Skeletal muscle tissue (tissue), 4 donors: ENCODE data around the gene MROH8. TPM values are rescaled to one million over a fixed set of nuclear protein-coding genes. Genes with fewer than 3 reads are reported as not detected.
A peak's percentile ranks its signal among the peaks of the same experiment; 100 is the strongest.

Experiments
- H3K27ac ChIP-seq: one replicate; pipeline ENCODE4 v1.7.0; 2013; ENCODE audit warnings: mild to moderate bottlenecking, low read depth, low read length, inconsistent platforms
- H3K27me3 ChIP-seq, 3 donors: one replicate each; pipeline ENCODE4 v1.7.0; 2013; ENCODE audit warnings: low read length in 3 of 3; ENCODE audit not compliant: control insufficient read depth in 3 of 3, insufficient read depth in 3 of 3
- H3K36me3 ChIP-seq, 3 donors: one replicate each; pipeline ENCODE4 v1.7.0; 2013; ENCODE audit warnings: low read length in 3 of 3; ENCODE audit not compliant: control insufficient read depth in 3 of 3, insufficient read depth in 3 of 3
- H3K4me1 ChIP-seq, 3 donors: one replicate each; pipeline ENCODE4 v1.7.0; 2013; ENCODE audit warnings: low read length in 3 of 3, mild to moderate bottlenecking in 3 of 3; ENCODE audit not compliant: control insufficient read depth in 3 of 3, insufficient read depth in 3 of 3
- H3K4me3 ChIP-seq, 3 donors: one replicate each; pipeline ENCODE4 v1.7.0; 2013; ENCODE audit warnings: low read length in 3 of 3
- H3K9ac ChIP-seq, 3 donors: one replicate each; pipeline ENCODE4 v1.7.0; 2013; ENCODE audit warnings: low read length in 3 of 3, mild to moderate bottlenecking in 3 of 3, moderate library complexity in 2 of 3, low read depth in 1 of 3
- H3K9me3 ChIP-seq, 3 donors: one replicate each; pipeline ENCODE4 v1.7.0; 2013; ENCODE audit warnings: low read length in 3 of 3; ENCODE audit not compliant: control insufficient read depth in 3 of 3
- total RNA-seq: library from RNA; depleted of rRNA; stranded (reverse); fragments of >200 nt; gene quantifications from one replicate; pipeline ENCODE4 v1.2.3, GENCODE V29; 2014
- donor health status: Osteomylitis.

MROH8 gene
- 1.0 TPM for total RNA-seq

DNA sequence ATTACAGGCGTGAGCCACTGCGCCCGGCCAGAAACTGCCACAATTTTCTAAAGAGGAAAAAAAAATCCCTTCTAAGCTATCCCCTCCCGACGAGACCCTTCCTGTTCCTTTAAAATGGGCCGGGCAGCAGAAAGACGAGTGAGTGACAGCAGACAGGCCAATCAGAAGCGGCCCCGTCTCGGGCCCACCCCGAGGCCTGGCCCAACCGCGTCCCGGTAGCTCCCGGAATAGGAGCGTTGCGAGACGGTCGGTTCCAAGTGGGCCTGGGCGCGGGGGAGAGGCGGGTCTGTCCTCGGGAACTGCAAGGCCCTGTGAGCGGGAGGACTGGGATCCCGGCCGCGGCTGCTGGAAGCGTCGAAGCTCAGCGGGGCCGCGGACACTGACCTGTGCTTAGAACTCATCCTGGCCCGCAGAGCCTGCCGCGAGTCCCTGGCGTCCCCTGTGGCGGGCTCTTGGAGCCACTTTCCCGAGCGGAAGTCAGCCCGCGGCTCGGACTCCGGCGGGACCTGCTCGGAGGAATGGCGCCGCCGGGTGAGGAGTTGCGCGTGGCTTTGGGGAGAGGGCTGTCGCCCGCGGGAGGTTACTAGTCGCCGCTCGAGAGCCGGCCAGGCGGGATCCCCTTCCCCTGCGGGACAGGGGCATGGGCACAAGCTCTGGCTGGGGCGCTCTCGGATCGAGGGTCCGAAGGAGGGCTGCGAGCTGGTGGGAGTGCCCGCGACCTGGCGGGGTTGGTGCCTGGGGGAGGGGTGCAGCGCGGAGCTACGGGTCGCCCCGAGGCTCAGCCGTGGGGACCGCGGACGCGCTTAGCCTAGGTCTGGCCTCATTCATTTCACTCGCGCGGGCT is at the start of gene MROH8, which contains the start of gene RPN2:
Gene MROH8, minus strand, starts transcription at position 710 of the 844 bp plus-strand sequence.
Gene RPN2, plus strand, starts transcription at position 492 of the 844 bp plus-strand sequence. Its CDS starts 27 bp downstream, at position 519.
- Histone ChIP-seq H3K9ac (peak within 1 kb of the TSS; percentile 89 to 97 (median 97)), H3K4me3 (peak within 1 kb of the TSS; percentile 85 to 89 (median 89)), H3K4me1 (peaks cover 19 to 30% (median 25%) of the 10 kb centered on the region in 3 donors), H3K36me3 (peaks cover 2 to 5% (median 3%) of the 10 kb centered on the region in 3 donors), H3K27ac (peak within 1 kb of the TSS; percentile 94), H3K9me3 (no peaks in the 10 kb centered on the region), H3K27me3 (no peaks in the 10 kb centered on the region)

DNA sequence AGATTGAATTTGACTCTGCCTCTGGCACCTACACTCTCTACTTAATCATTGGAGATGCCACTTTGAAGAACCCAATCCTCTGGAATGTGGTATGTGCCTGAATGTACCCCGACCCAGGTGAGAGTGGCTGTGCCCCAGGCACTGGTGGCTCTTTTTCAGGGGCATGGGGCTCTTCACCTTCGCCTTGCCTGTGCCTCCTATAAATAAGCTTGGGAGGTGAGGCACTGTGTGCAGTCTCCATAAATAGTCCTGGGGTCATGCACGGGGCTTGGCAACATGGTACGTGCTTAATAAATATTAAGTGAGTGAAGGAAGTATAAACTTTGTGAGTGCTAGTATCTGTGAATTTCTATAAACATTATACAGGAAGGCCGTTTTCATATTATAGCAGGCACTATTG is 49.3 kb upstream of the MROH8 start:
- Histone ChIP-seq H3K27me3 (no peaks in the 10 kb centered on the region), H3K4me3 (peak overlapping the region in 2 of 3 donors; percentile 0 to 8), H3K4me1 (peaks cover 43 to 72% (median 65%) of the 10 kb centered on the region in 3 donors), H3K9me3 (no peaks in the 10 kb centered on the region), H3K27ac (peak overlapping the region; percentile 93), H3K36me3 (peaks cover 36 to 59% (median 55%) of the 10 kb centered on the region in 3 donors), H3K9ac (peak overlapping the region; percentile 54 to 66 (median 61))

DNA sequence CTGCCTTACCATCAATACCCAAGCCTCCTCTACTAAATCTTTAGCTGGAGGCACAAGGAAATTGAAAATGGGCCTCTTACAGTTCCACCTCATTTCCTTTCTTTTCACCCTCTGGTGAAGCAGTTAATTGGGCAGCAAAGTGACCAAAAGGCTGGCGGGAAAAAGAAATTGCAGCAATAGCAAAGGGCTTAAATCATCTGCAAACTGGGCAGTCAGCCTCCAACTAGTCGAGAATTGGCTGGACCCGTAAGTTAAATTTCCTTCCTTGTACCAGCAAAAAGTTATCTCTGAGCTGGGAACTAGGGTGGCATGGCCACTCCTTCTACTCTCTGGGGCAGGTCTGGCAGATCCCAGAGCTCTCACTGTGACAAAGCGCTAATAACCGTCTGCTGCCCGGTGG is 48.7 kb upstream of the MROH8 start:
- H3K27me3 ChIP-seq: no peaks in the 10 kb centered on the region
- no peaks in the 10 kb centered on the region for H3K9me3 ChIP-seq
- H3K9ac ChIP-seq: peak overlapping the region in 2 of 3 donors; percentile 61 to 66
- H3K4me3 ChIP-seq: no peak overlapping the region
- peak overlapping the region; percentile 93 for H3K27ac ChIP-seq
- H3K4me1 ChIP-seq: peaks cover 43 to 73% (median 61%) of the 10 kb centered on the region in 3 donors
- peaks cover 39 to 60% (median 55%) of the 10 kb centered on the region in 3 donors for H3K36me3 ChIP-seq

DNA sequence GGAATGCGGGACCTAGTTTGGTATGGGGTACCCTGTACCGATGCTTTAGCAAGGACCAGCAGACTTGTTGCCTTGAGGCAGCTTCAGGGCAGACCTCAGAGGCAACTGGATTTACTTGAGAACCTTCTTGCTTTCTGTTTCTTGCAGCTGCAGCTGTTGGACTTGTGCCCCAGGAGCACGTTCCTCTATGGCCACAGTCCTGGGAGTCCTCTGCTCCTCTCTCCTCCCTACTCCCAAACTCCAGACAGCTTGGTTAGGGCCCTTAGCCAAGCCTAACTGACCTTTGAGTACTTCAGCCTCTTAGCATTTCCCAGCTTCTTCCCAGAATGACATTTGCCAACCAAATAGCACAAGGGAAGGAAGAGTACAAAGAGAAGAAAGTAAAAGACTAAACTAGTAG is 47.5 kb upstream of the MROH8 start:
- no peaks in the 10 kb centered on the region for H3K9me3 ChIP-seq
- H3K27me3 ChIP-seq: no peaks in the 10 kb centered on the region
- peaks cover 37 to 71% (median 53%) of the 10 kb centered on the region in 3 donors for H3K4me1 ChIP-seq
- peaks cover 38 to 55% (median 46%) of the 10 kb centered on the region in 3 donors for H3K36me3 ChIP-seq
- H3K27ac ChIP-seq: no peak overlapping the region
- no peak overlapping the region for H3K4me3 ChIP-seq
- H3K9ac ChIP-seq: no peak overlapping the region

DNA sequence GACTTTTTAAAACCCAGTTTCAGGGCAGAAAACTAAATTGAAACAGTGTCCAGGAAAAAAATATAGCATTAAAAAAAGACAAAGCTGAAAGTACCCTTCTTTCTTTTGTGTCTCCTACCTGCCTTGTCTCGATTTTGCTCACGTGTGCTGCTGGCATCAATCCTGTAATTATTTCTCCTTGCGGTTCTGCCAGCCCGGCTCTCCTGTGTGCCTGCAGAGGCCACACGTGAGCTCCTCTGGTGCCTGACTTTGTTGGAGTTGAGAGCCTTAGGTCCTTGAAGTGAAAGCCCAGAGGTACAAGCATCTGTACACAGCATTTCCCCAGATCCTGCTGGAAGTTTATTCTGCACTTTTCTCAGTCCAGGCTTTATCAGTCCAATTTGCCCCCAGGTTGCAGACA is 45.8 kb upstream of the MROH8 start:
- no peak overlapping the region for H3K9ac ChIP-seq
- peaks cover 33 to 45% (median 34%) of the 10 kb centered on the region in 3 donors for H3K36me3 ChIP-seq
- H3K4me1 ChIP-seq: peaks cover 32 to 57% (median 41%) of the 10 kb centered on the region in 3 donors
- no peak overlapping the region for H3K4me3 ChIP-seq
- H3K27ac ChIP-seq: no peak overlapping the region
- no peaks in the 10 kb centered on the region for H3K27me3 ChIP-seq
- H3K9me3 ChIP-seq: no peaks in the 10 kb centered on the region

DNA sequence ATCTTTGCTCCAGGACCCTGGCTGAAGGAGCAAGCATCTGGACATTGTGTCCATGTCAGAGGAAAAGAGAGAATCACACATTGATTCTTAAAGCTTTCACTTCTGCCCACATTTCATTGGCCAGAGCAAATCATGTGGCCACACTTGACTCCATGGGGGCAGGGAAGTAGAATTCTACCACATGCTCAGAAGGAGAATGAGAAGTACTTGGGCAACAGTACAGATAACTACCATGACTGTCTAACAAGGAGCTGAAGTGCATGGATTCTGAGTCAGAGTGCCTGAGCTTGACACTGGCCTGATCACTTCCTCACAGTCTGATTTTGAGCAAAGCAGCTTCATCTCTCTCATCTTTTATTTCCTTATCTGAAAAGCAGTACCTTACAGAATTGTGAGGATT is 43.7 kb upstream of the MROH8 start:
- H3K4me3 ChIP-seq: no peak overlapping the region

DNA sequence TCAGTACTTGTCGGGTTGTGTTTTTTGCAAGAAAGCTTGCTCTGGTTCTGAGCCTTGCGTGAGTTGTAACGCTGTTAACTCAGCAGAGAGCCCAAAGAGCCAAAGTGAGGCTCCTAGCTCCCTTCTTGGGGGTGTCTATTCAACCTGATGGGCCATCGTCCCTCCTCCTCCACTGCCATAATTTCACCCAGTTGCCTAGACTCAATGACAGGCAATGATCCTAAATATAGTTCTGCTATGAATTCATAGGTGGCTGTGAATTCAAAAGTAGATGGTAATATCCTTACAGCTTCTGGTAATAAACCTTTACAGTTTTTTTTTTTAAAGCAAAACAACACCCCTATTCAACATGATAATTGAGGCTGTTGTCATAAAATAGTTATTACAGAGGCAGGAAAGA is 42.7 kb upstream of the MROH8 start:
- Histone ChIP-seq H3K4me1 (peaks cover 11 to 28% (median 12%) of the 10 kb centered on the region in 3 donors), H3K4me3 (no peak overlapping the region), H3K27ac (no peak overlapping the region), H3K9ac (no peak overlapping the region), H3K9me3 (no peaks in the 10 kb centered on the region), H3K36me3 (peaks cover 21 to 29% (median 25%) of the 10 kb centered on the region in 3 donors), H3K27me3 (no peaks in the 10 kb centered on the region)

More for the DNA sequence above, 43.7 kb upstream of the MROH8 start:
- Histone ChIP-seq H3K9me3 (no peaks in the 10 kb centered on the region), H3K4me1 (peaks cover 21 to 38% (median 21%) of the 10 kb centered on the region in 3 donors), H3K36me3 (peaks cover 24 to 32% (median 27%) of the 10 kb centered on the region in 3 donors), H3K27me3 (no peaks in the 10 kb centered on the region), H3K27ac (no peak overlapping the region), H3K9ac (no peak overlapping the region)

DNA sequence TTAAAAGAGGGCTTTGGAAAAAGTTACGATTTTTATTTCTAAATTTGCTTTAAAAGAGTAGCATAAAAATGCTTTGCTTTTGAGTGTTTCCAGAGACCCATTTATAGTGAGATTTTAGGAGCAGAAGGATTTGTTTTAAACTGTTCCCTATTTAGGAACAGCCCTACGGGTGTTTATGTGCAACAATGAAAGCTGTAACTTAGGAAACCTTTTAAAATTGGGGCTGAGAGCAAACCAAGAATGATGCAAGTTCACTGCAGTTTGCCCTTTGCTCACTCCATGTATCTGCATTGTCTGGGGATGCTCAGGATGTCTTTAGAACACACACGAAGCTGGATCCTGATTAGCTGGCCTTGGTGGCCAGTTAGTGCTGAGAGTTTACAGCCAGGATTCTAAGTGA is 41.4 kb upstream of the MROH8 start:
- Histone ChIP-seq H3K9me3 (no peaks in the 10 kb centered on the region), H3K4me1 (peaks cover 5 to 23% (median 6%) of the 10 kb centered on the region in 3 donors), H3K36me3 (peaks cover 15 to 24% (median 20%) of the 10 kb centered on the region in 3 donors), H3K4me3 (no peak overlapping the region), H3K9ac (no peak overlapping the region), H3K27me3 (no peaks in the 10 kb centered on the region), H3K27ac (no peak overlapping the region)

DNA sequence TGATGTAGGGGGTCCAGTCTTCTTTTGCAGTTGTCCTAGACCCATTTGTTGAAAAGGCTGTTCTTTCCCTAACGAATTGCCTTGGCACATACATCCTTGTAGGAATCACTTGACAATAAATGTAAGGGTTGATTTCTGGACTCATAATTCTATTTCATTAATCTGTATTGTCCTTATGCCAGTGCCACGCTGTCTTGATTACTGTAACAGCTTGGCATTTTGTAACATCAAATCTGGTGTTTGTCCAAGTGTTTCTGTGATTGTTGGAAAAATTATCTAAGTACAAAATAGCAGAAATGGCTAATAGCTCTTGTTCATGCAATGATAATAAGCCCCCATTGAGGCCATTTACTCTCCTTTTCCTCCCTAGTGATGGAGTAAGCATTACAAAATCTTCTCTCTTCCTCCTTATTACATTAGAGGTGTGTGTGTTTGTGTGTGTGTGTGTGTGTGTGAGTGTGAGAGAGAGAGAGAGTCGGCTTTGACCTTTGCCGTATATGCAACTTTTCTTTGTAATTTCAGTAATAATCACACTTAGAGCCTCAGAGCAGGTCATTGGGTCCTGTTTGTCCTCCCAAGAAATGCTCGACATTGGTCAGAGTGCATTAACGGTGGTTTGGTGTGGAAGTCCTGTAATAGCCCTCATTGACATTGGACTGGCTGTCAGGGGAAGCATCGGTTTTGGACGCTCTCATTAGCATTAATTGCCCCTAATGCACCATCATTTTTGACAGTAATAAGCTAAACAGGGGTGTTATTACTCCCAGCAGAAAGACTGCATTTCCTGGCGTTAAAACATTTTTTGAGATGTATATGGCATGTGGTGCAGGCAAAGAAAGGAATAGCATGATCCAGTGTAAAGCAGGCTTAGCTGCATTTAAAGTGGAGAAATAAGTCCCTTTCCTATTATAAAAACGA is 40.7 kb upstream of the MROH8 start:
- Histone ChIP-seq H3K27ac (no peak overlapping the region), H3K9me3 (no peaks in the 10 kb centered on the region), H3K36me3 (peaks cover 8 to 19% (median 15%) of the 10 kb centered on the region in 3 donors), H3K27me3 (no peaks in the 10 kb centered on the region), H3K9ac (no peak overlapping the region), H3K4me1 (peaks cover 2 to 19% (median 6%) of the 10 kb centered on the region in 3 donors), H3K4me3 (no peak overlapping the region)
